Measurements from ENCODE around the gene CASP14.
"Not testable (repeated sequence)": the region's sequence is repeated elsewhere in the genome, so short reads cannot be mapped to it uniquely, and the experiment has no call there.

CASP14 gene

DNA sequence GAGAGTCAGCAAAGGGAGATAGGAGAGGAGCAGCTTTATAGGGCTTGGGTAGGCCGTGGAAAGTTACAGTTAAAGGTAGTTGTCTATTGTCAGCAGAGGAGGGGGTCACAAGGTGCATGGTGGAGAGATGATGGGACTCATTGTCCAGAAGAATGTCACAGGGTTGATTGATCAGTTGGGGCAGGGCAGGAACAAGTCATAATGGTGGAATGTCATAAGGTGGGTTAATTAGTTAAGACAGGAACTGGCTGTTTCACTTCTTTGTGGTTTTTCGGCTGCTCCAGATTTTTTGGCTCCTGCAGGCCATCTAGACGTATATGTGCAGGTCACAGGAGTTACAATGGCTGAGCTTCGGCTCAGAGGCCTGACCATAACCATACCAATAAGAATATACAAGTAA, 21.1 kb downstream of the CASP14 start:
- not testable (repeated sequence) for DNase-seq (ENCODE audit: low read depth, low spot score)

DNA sequence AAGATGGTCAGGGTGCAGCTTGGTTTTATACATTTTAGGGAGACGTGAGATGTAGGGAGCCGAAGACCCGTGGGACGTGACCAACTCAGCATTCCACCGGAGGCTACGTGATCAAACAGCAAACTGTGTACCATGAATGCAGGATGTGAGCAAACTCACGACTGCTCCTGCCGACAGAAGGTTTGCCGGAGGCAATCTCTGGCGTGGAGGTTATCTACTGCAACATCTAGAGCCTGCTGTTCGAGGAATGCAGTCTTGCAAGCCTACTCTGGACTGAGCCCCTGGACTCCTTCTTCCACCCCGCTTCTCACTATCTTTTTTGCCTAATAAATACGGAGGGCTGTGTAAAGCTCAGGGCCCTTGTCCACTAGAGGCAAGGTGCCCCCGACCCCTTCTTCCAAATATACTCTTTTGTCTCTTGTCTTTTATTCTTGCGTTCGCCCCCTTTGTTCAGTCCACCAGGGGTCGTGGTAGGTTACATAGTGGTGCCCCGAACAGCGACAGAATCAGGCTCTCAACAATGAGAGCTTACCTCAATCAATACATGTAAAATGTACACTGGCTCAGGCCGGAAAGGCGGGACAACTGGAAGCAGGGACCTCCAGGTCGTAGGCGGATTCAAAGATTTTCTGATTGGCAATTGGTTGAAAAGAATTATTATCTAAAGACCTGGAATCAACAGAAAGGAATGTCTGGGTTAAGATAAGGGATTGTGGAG, 23.8 kb downstream of the CASP14 start:
- DNase-seq (ENCODE audit: low read depth, low spot score): no peak

DNA sequence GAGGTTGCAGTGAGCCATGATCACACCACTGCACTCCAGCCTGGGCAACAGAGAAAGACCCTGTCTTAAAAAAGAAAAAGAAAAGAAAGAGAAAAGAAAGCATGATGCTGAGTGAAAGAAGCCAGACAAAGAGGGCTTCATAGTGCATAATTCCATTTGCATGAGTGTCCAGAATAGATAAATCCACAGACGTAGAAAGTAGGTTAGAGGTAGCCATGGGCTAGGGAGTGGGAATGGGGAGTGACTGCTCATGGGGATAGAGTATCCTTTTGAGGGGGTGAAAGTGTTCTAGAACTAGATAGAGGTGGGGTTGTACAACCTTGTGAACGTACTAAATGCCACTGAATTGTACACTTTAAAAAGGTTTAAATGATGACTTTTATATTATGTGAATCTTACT, 25.1 kb downstream of the CASP14 start:
- DNase-seq (ENCODE audit: low read depth, low spot score): no peak

DNA sequence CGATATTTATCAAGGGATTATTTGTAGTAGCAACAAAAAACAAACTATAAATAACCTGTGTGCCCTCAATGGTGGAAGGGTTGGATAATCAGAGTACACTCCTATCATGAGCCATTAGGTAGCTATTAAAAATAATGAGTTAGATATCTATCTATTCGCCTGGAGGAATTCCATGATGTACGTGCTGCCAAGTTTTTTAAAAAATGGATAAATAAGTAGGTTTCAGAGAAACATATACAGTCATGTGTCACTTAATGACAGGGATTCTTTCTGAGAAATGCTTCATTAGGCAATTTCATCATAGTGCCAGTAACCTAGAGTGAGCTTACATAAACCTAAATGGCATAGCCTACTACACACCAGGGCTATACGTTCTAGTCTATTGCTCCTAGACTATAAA, 26.5 kb downstream of the CASP14 start:
- no peak for DNase-seq (ENCODE audit: low read depth, low spot score)

DNA sequence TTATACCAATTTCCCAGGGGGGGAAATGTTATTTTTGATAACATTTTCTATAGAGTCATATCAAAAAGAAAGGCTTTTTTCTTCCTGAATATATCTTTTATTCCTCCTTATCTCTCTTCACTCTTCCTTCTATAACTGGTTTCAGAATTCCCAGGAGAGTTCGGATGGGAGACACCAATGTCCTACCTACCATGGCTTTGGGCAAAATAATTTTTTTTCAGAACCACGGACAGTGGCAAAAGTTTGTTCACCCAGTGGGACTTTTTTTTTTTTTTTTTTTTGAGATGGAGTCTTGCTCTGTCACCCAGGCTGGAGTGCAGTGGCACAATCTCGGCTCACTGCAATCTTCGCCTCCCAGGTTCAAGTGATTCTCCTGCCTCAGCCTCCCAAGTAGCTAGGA, 30.7 kb downstream of the CASP14 start:
- DNase-seq (ENCODE audit: low read depth, low spot score): not testable (repeated sequence)

DNA sequence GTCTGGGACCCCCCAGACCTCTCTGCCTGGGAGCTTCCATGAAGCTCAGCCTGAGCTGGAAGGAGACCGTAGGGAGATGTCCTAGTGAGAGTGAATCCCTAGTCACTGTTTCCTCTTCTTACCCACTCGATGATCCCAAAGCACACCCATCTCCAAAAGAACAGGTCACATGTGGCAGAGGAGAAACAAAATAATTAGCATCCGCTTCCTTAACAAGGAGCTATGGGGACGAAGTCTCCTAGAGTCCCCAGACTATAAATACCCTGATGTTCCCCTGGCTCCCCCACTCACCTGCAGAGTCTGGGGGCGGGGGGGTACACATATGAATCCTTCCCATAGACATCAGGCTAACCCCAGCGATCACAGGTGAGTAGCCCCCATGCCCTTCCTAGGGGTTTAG, 32.6 kb downstream of the CASP14 start, which contains the start of gene OR1I1:
TSS of gene OR1I1 (plus strand) at position 301 of the 400 bp plus-strand sequence. CDS start 4,855 bp downstream, outside the sequence.
- DNase-seq (ENCODE audit: low read depth, low spot score): no peak

DNA sequence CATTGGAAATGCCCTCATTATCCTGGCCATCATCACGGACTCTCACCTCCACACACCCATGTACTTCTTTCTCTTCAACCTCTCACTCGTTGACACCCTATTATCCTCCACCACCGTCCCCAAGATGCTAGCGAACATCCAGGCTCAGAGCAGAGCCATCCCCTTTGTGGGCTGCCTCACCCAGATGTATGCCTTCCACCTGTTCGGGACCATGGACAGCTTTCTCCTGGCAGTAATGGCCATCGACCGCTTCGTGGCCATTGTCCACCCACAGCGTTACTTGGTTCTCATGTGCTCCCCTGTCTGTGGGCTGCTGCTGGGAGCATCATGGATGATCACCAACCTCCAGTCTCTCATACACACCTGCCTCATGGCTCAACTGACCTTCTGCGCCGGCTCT, 37.9 kb downstream of the CASP14 start:
- no peak for DNase-seq (ENCODE audit: low read depth, low spot score)

DNA sequence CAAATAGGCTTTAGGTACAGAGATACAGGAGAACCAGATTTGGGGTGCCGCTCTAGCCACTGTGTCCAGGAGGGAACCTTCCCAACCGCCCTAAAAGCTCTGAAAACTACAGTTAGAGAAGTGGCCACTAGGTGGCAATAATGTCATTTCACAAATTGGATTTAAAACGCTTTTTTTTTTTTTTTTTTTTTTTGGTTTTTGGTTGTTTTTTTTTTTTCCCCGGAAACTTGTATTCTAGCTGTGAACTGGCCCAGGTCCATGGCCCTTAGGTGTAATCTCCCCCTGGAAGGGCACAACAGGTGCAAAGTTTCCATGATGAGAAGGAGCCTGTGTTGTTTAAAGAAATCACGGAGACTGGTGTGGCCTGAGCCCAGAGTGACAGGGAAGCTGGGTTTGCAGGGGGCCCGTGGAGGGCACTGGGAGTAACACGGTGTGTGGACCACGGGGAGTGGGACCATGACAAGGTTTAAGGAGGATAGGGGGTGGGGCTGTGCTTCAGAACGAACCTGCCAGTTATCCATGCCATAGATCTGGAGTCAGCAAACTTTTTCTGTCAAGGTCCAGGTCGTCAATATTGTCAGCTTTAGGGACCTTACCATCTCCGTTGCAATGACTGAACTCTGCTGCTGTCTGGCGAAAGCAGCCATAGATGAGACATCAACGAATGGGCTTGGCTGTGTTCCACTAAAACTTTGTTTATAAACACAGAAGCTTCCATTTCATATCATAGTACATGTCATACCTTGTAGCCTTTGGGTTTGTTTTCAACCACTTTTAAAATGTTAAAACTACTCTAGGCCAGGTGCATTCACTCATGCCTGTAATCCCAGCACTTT, 42.9 kb downstream of the CASP14 start:
- no peak for DNase-seq (ENCODE audit: low read depth, low spot score)

DNA sequence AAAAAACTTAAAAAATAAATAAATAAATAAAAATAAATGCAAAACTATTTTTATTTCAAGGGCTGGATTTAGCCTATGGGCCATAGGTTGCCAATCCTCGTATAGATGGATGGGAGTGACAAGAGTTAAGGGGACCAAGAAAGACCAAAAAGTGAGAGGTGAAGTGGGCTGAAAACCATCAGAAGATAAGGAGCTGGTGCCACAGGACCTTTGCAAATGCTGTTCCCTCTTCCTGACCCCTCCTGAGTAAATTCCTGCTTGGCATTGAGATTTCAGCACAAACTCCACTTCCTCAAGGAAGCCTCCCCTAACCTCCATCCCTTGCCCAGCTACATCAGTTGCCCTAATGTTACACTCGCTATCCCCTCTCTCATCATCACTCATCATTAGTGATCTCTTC, 43.7 kb downstream of the CASP14 start:
- DNase-seq (ENCODE audit: low read depth, low spot score): no peak

DNA sequence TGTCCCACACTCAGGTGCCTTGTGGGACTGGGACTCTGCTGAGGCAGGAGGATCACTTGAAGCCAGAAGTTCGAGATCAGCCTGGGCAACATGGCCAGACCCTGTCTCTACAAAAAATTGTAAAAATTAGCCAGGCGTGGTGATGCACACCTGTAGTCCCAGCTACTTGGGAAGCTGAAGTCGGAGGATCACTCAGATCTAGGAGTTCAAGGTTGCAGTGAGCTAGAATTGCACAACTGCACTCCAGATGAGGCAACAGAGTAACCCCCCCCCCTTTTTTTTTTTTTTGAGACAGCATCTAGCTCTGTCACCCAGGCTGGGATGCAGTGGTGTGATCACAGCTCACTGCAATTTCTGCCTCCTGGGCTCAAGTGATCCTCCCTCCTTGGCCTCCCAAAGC, 46.9 kb downstream of the CASP14 start:
- DNase-seq (ENCODE audit: low read depth, low spot score): no peak

DNA sequence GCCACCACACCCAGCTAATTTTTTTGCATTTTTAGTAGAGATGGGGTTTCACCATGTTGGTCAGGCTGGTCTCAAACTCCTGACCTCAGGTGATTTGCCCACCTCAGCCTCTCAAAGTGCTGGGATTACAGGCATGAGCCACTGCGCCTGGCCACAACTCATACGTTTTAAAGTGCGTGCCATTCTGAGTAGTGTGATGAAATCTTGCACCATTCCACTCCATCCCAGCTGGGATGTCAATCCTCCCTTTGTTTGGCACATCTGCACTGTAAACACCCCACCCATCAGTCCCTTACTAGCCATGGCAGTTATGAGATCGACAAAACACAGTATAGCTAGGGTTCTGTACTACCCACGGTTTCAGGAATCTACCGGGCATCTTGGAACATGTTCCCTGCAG, 48.7 kb downstream of the CASP14 start:
- DNase-seq (ENCODE audit: low read depth, low spot score): not testable (repeated sequence)

DNA sequence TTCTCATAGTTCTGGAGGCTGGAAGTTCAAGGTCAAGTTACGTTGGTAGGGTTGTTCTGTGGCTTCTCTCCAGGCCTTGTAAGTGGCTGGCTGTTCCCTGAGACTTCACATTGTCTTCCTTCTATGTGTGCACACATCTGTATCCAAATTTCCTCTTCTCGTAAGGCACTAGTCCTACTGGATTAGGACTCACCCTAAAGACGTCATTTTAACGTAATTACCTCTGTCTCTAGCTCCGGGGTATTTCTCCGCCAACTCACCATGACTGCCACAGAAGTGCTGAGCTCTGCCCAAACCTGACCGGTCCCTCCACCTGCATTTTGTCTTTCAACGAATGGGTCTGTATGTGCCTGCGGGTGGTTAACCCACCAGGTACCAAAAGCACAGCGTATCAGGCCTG, 49.2 kb downstream of the CASP14 start:
- no peak for DNase-seq (ENCODE audit: low read depth, low spot score)

DNA sequence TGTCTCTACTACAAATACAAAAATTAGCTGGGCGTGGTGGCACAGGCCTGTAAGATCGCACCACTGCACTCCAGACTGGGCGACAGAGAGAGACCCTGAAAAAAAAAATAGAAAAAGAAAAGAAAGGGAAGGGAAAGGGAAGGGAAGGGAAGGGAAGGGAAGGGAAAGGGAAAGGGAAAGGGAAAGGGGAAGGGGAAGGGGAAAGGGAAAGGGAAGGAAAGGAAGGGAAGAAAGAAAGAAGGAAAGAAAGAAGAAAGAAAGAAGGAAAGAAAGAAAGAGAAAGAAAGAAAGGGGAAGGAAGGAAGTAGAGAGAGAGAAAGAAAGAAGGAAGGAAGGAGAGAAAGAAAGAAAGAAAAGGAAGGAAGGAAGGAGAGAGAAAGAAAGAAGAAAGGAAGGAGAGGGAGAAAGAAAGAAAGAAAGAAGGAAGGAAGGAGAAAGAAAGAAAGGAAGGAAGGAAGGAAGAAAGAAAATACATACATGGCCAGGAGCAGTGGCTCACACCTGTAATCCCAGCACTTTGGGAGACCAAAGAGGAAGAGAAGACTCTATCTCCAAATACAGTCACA, 49.8 kb downstream of the CASP14 start:
- no peak for DNase-seq (ENCODE audit: low read depth, low spot score)

DNA sequence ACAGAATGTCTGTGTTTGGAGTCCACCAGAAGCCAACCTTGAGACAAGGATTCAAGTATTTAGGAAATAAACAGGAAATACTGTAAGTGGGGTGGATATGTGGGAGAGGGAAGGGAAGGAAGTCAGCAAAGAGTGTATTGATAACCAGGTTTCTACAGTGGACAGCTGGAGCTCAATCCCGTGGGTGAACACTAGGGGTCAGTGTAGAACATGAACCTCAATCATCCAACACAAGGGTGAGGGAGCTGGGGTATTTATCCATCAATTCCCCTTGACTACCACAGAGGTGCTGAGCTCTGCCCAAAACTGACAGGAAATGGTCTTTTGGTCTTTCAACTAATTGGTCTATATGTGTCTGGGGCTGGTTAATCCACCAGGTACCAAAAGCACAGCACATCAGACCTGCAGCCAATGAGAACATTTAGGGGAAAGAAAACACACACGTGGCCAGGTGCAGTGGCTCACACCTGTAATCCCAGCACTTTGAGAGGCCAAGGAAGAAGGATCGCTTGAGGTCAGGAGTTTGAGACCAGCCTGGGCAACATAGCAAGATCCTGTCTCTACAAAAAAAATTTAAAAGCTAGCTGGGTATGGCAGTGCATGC, 52.3 kb downstream of the CASP14 start:
- DNase-seq (ENCODE audit: low read depth, low spot score): no peak

DNA sequence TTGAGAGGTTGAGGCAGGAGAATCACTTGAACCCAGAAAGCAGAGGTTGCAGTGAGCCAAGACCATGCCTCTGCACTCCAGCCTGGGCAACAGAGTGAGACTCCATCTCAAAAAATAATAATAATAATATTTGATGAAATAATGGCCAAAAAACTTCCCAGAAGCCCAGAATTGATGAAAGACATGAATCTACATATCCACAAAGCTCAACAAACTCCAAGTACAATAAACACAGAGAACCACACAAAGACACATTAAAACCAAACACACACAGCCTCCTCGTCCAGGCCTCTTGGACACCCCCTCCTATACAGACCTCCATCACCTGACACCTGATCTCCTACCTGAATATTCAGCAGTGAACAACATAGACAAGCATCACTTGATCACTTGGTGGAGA, 54.7 kb downstream of the CASP14 start:
- no peak for DNase-seq (ENCODE audit: low read depth, low spot score)

DNA sequence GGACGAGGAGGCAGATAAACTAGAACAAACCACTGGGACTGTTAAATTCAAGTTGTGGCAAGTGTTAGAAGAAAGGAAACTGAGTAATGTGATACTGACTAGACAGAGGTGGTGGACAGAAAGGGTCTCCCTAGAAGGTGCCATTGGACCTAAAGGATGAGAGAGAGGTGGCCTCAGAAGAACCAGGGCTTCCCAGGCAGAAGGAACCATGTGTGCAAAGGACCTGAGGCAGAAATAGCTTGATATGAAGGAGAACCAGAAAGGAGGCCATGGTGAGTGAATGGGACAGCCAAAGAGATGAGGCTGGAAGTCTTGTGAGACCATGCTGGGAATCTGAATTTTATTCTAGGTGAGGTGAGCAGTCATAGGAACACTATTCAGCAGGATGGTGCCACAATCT, 55.1 kb downstream of the CASP14 start:
- DNase-seq (ENCODE audit: low read depth, low spot score): no peak

DNA sequence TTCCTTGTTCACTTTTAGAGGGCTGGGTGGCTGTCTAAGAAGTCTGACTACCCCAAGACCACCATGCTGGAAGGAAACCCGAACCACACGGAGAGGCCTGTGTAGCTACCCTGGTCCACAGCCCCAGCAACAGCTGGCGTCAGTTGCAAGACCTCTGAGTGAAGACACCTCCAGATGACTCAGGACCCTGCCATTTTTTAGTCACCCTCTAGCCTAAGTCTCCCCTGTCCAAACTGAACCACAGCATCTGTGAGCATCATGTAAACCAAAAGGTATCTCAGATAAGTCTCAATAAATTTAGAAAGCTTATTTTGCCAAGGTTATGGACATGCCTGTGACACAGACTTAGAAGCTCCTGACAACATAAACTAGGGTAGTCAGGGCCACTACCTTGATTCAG, 55.8 kb downstream of the CASP14 start:
- DNase-seq (ENCODE audit: low read depth, low spot score): no peak

DNA sequence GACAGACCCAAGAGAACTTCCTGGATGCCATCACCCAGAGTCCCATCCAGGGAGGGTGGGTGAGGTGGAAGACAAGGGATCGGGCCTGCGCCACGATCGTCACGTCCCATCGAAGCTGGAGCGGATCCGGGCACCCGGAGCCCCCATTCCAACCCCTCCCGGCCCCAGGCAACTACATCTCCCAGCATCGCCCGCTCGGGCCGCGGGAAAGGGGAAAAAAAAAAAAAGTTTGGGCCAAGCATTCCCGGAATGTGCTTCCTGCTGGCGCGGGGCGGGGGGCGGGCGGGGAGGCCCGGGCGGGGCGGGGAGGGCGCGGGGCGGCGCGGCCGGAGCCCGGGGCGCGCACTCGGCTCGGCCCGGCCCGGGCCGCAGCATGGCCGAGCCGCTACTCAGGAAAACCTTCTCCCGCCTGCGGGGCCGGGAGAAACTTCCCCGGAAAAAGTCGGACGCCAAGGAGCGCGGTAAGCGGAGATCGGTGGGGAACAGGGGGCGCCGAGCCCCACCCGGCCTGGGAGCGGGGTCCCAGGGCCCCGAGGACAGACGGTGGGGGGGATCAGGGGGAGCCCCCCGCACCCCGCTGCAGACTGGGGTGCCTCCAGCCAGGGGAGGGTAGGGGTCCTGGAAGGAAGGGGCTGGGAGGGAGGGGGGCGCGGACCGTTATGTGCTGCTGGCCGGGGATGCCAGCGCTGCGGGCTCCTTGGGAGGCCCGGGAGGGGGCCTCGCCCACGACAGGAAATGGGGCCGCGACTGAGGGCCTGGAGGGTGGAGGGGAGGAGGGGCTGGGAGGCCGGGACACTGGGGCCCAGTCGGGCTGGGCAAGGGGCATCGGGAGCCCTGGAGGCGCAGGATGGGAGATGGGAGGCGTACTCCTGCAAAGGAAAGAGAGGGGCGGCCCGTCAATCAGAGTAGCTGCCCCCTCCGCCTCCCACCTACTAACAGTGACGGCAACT, 58.1 kb downstream of the CASP14 start, which contains the start of gene SYDE1:
TSS of gene SYDE1 (plus strand) at position 341 of the 950 bp plus-strand sequence. CDS start at position 374, 33 bp downstream.
- DNase-seq (ENCODE audit: low read depth, low spot score): no peak

Measured in iPS DF 19.7 (cell line).